H9 (cell line): ENCODE results near the gene CHRNA3. TPM values are rescaled to one million over a fixed set of nuclear protein-coding genes. Genes with fewer than 3 reads are reported as not detected.

Experiments used
- DNase-seq: peaks from one replicate; pipeline ENCODE4 v3.0.0-alpha.2; 2017
- H2AFZ ChIP-seq: one replicate; pipeline ENCODE4 v1.6.1; 2013; ENCODE audit warnings: mild to moderate bottlenecking, low read length, control low read depth, moderate library complexity
- H2AK5ac ChIP-seq: 2 replicates; pipeline ENCODE4 v1.6.1; 2013; ENCODE audit warnings: low read length, control low read depth, mixed read lengths; ENCODE audit not compliant: insufficient read length
- H2BK120ac ChIP-seq: one replicate; pipeline ENCODE4 v1.6.1; 2013; ENCODE audit warnings: low read depth, mild to moderate bottlenecking, low read length, control low read depth, inconsistent platforms; ENCODE audit not compliant: poor library complexity, severe bottlenecking
- H2BK12ac ChIP-seq: 2 replicates; pipeline ENCODE4 v1.6.1; 2013; ENCODE audit warnings: low read length, control low read depth, mixed read lengths, low read depth; ENCODE audit not compliant: insufficient read length
- H2BK15ac ChIP-seq: 2 replicates; pipeline ENCODE4 v1.6.1; 2013; ENCODE audit warnings: low read depth, low read length, control low read depth
- H2BK20ac ChIP-seq: one replicate; pipeline ENCODE4 v1.6.1; 2013; ENCODE audit warnings: low read depth, mild to moderate bottlenecking, low read length, control low read depth, inconsistent platforms; ENCODE audit not compliant: poor library complexity, severe bottlenecking
- H2BK5ac ChIP-seq: 2 replicates; pipeline ENCODE4 v1.6.1; 2013; ENCODE audit warnings: low read length, control low read depth, mixed read lengths; ENCODE audit not compliant: insufficient read length
- H3K14ac ChIP-seq: 2 replicates; pipeline ENCODE4 v1.6.1; 2013; ENCODE audit warnings: low read length, control low read depth; ENCODE audit not compliant: insufficient read depth
- H3K18ac ChIP-seq: 2 replicates; pipeline ENCODE4 v1.6.1; 2013; ENCODE audit warnings: low read depth, mild to moderate bottlenecking, mixed read lengths, low read length, control low read depth; ENCODE audit not compliant: insufficient read length
- H3K23ac ChIP-seq: 2 replicates; pipeline ENCODE4 v1.6.1; 2013; ENCODE audit warnings: low read length, control low read depth, mixed read lengths, low read depth; ENCODE audit not compliant: insufficient read length
- H3K23me2 ChIP-seq: 2 replicates; pipeline ENCODE4 v1.6.1; 2013; ENCODE audit warnings: low read depth, mild to moderate bottlenecking, mixed read lengths, low read length, control low read depth; ENCODE audit not compliant: insufficient read length, poor library complexity, severe bottlenecking
- H3K27ac ChIP-seq: 2 replicates; pipeline ENCODE4 v1.5.1; 2013; ENCODE audit warnings: low read length, control low read depth, mixed read lengths, low read depth; ENCODE audit not compliant: insufficient read length
- H3K27me3 ChIP-seq: 2 replicates; pipeline ENCODE4 v1.6.1; 2013; ENCODE audit warnings: low read length, control low read depth, inconsistent platforms; ENCODE audit not compliant: insufficient read depth
- H3K4ac ChIP-seq: 2 replicates; pipeline ENCODE4 v1.6.1; 2013; ENCODE audit warnings: low read depth, mild to moderate bottlenecking, control low read depth, inconsistent platforms, low read length, moderate library complexity
- H3K4me1 ChIP-seq: 2 replicates; pipeline ENCODE4 v1.6.1; 2013; ENCODE audit warnings: low read length, control low read depth, inconsistent platforms; ENCODE audit not compliant: insufficient read depth
- H3K4me2 ChIP-seq: 2 replicates; pipeline ENCODE4 v1.6.1; 2013; ENCODE audit warnings: low read length, control low read depth, mixed read lengths; ENCODE audit not compliant: insufficient read length, insufficient read depth
- H3K56ac ChIP-seq: 2 replicates; pipeline ENCODE4 v1.6.1; 2013; ENCODE audit warnings: low read depth, mild to moderate bottlenecking, mixed read lengths, low read length, control low read depth; ENCODE audit not compliant: insufficient read length
- H3K79me1 ChIP-seq: 2 replicates; pipeline ENCODE4 v1.6.1; 2013; ENCODE audit warnings: low read depth, mild to moderate bottlenecking, moderate library complexity, low read length, control low read depth, inconsistent platforms; ENCODE audit not compliant: insufficient read depth, poor library complexity, severe bottlenecking
- H3K79me2 ChIP-seq: 2 replicates; pipeline ENCODE4 v1.6.1; 2013; ENCODE audit warnings: low read length, control low read depth, inconsistent platforms; ENCODE audit not compliant: insufficient read depth
- H3K9ac ChIP-seq: 2 replicates; pipeline ENCODE4 v1.6.1; 2013; ENCODE audit warnings: low read length, control low read depth, mixed read lengths; ENCODE audit not compliant: insufficient read length; ENCODE audit errors: extremely low read depth
- H3K9me3 ChIP-seq: one replicate; pipeline ENCODE4 v1.6.1; 2013; ENCODE audit warnings: low read depth, low read length, inconsistent platforms; ENCODE audit not compliant: control insufficient read depth
- H3T11ph ChIP-seq: one replicate; pipeline ENCODE4 v1.6.1; 2013; ENCODE audit warnings: mild to moderate bottlenecking, low read length, control low read depth, inconsistent platforms
- H4K20me1 ChIP-seq: one replicate; pipeline ENCODE4 v1.6.1; 2013; ENCODE audit not compliant: control insufficient read depth, insufficient read length, insufficient read depth
- H4K5ac ChIP-seq: 2 replicates; pipeline ENCODE4 v1.6.1; 2013; ENCODE audit warnings: low read depth, mild to moderate bottlenecking, mixed read lengths, low read length, control low read depth; ENCODE audit not compliant: insufficient read length
- H4K8ac ChIP-seq: replicated peaks from 2 replicates; pipeline ENCODE4 v1.6.1; 2013; ENCODE audit warnings: low read length, control low read depth, mixed read lengths, low read depth; ENCODE audit not compliant: insufficient read length
- H4K91ac ChIP-seq: 2 replicates; pipeline ENCODE4 v1.6.1; 2013; ENCODE audit warnings: low read depth, mild to moderate bottlenecking, moderate library complexity, mixed read lengths, low read length, control low read depth; ENCODE audit not compliant: insufficient read length
- H3K27ac Mint-ChIP-seq, 3 experiments: 2 replicates in 2 of 3; 3 replicates in 1 of 3; pipeline ENCODE4 v1.8.0; 2020 to 2021; ENCODE audit warnings: mixed read lengths in 3 of 3, mild to moderate bottlenecking in 1 of 3, moderate library complexity in 1 of 3
- H3K27me3 Mint-ChIP-seq: 2 replicates; pipeline ENCODE4 v1.8.0; 2021; ENCODE audit warnings: low read depth, mild to moderate bottlenecking, moderate library complexity, mixed read lengths
- H3K36me3 Mint-ChIP-seq, 3 experiments: 2 replicates in 2 of 3; 3 replicates in 1 of 3; pipeline ENCODE4 v1.8.0; 2020 to 2021; ENCODE audit warnings: low read depth in 3 of 3, mixed read lengths in 3 of 3; ENCODE audit not compliant: insufficient read depth in 1 of 3
- H3K4me1 Mint-ChIP-seq, 2 experiments: 2 replicates each; pipeline ENCODE4 v1.8.0; 2020; ENCODE audit warnings: mixed read lengths in 2 of 2
- H3K4me3 Mint-ChIP-seq, 2 experiments: 2 replicates in 1 of 2; 3 replicates in 1 of 2; pipeline ENCODE4 v1.8.0; 2020 to 2021; ENCODE audit warnings: mild to moderate bottlenecking in 2 of 2, mixed read lengths in 2 of 2, moderate library complexity in 1 of 2
- H3K9me3 Mint-ChIP-seq, 2 experiments: 2 replicates in 1 of 2; 3 replicates in 1 of 2; pipeline ENCODE4 v1.8.0; 2020; ENCODE audit warnings: mild to moderate bottlenecking in 2 of 2, mixed read lengths in 2 of 2, moderate library complexity in 1 of 2
- CTCF ChIP-seq: fragments of 200-600 bp; sonication (generic); conservative IDR thresholded peaks from 3 replicates; pipeline ENCODE4 v1.8.0; 2021; ENCODE audit warnings: antibody characterized with exemption, mild to moderate bottlenecking
- WGBS: extraction: QIAGEN DNeasy Blood & Tissue Kit; methylation state at CpG from one replicate; pipeline ENCODE4 v1.1.7; 2013; ENCODE audit warnings: missing lambda C conversion rate, low lambda C conversion rate, mixed read lengths; ENCODE audit not compliant: insufficient read length; ENCODE audit errors: extremely low coverage; 5-methylcytosine and 5-hydroxymethylcytosine counted together
- total RNA-seq: library from RNA; stranded (reverse); gene quantifications from 2 replicates; pipeline ENCODE4 v1.2.1, GENCODE V29; 2021

The CHRNA3 gene
- total RNA-seq, 1 experiment from 2014 or later, result 0.81 TPM

- peaks cover 11 to 23% of the 10 kb centered on the region in 2 experiments for H3K4me1 Mint-ChIP-seq
- Histone ChIP-seq H3T11ph (no peak overlapping the region), H3K9ac (no peak overlapping the region), H3K27ac (no peak overlapping the region), H2BK5ac (no peak overlapping the region), H2BK20ac (no peak overlapping the region), H3K14ac (no peak overlapping the region), H4K5ac (no peak overlapping the region), H3K79me1 (no peaks in the 10 kb centered on the region), H3K56ac (no peak overlapping the region), H2AFZ (no peak overlapping the region), H3K9me3 (no peaks in the 10 kb centered on the region), H4K91ac (no peak overlapping the region), H3K4me2 (no peak overlapping the region), H2BK15ac (no peak overlapping the region), H3K4ac (no peak overlapping the region), H3K27me3 (no peaks in the 10 kb centered on the region), H3K79me2 (no peaks in the 10 kb centered on the region), H2BK12ac (no peak overlapping the region), H4K20me1 (no peaks in the 10 kb centered on the region), H2BK120ac (no peak overlapping the region), H3K23ac (no peak overlapping the region), H3K4me1 (peaks cover 7% of the 10 kb centered on the region; the same call in 1 of the 2 replicates), H3K18ac (no peak overlapping the region), H3K23me2 (peaks cover 4% of the 10 kb centered on the region), H4K8ac (no peak overlapping the region), H2AK5ac (no peak overlapping the region)
- no peak overlapping the region for H3K27ac Mint-ChIP-seq
- H3K27me3 Mint-ChIP-seq, result peaks cover 18% of the 10 kb centered on the region
- H3K36me3 Mint-ChIP-seq, result no peaks in the 10 kb centered on the region
- no CpG with 5 or more reads among the region's 6 CpGs for WGBS
- no peak for DNase-seq
- H3K9me3 Mint-ChIP-seq, result no peaks in the 10 kb centered on the region
- H3K4me3 Mint-ChIP-seq, result no peak overlapping the region
- TF ChIP-seq CTCF, result no peak
Observed at GRCh38 chr15:78666010-78666409, 45.2 kb upstream of the CHRNA3 start.
